ENCODE data around the gene IRF5.

Gene IRF5

GRCh38 chr7:128959296-128959695, 21.6 kb downstream of the IRF5 start:
- DNase-seq (ENCODE audit: extremely low read depth, insufficient read length) = no peak
- no peak overlapping the region for H3K4me3 ChIP-seq (replicated peaks; ENCODE audit: low read depth, low read length)
- TF ChIP-seq, protein P1, sequence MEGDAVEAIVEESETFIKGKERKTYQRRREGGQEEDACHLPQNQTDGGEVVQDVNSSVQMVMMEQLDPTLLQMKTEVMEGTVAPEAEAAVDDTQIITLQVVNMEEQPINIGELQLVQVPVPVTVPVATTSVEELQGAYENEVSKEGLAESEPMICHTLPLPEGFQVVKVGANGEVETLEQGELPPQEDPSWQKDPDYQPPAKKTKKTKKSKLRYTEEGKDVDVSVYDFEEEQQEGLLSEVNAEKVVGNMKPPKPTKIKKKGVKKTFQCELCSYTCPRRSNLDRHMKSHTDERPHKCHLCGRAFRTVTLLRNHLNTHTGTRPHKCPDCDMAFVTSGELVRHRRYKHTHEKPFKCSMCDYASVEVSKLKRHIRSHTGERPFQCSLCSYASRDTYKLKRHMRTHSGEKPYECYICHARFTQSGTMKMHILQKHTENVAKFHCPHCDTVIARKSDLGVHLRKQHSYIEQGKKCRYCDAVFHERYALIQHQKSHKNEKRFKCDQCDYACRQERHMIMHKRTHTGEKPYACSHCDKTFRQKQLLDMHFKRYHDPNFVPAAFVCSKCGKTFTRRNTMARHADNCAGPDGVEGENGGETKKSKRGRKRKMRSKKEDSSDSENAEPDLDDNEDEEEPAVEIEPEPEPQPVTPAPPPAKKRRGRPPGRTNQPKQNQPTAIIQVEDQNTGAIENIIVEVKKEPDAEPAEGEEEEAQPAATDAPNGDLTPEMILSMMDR (IDR thresholded peaks at IDR 0.05; ENCODE audit: insufficient read depth, low read length, poor library complexity, severe bottlenecking) = no peak
- H3K36me3 ChIP-seq (ENCODE audit: control insufficient read depth, insufficient read depth, low read length) = peaks cover 23% of the 10 kb centered on the region
- H3K27me3 ChIP-seq (replicated peaks; ENCODE audit: control insufficient read depth, insufficient read depth, low read length) = no peaks in the 10 kb centered on the region

- TF ChIP-seq, protein P1 (IDR thresholded peaks at IDR 0.05; ENCODE audit: insufficient read depth, low read length, poor library complexity, severe bottlenecking) = no peak
- H3K36me3 ChIP-seq (ENCODE audit: control insufficient read depth, insufficient read depth, low read length) = peaks cover 13% of the 10 kb centered on the region
- DNase-seq (ENCODE audit: extremely low read depth, insufficient read length) = no peak
These were observed 23.4 kb downstream of the IRF5 start for GRCh38 chr7:128961030-128961659.

GRCh38 chr7:128962899-128963298, 25.2 kb downstream of the IRF5 start:
- H3K4me3 ChIP-seq (replicated peaks; ENCODE audit: low read depth, low read length) = no peak overlapping the region
- no peak for DNase-seq (ENCODE audit: extremely low read depth, insufficient read length)
- peaks cover 6% of the 10 kb centered on the region for H3K36me3 ChIP-seq (ENCODE audit: control insufficient read depth, insufficient read depth, low read length)
- H3K27me3 ChIP-seq (replicated peaks; ENCODE audit: control insufficient read depth, insufficient read depth, low read length) = no peaks in the 10 kb centered on the region
- TF ChIP-seq, protein P1 (IDR thresholded peaks at IDR 0.05; ENCODE audit: insufficient read depth, low read length, poor library complexity, severe bottlenecking) = no peak

More at GRCh38 chr7:128961030-128961659, 23.4 kb downstream of the IRF5 start:
- Histone ChIP-seq H3K27me3 (replicated peaks; ENCODE audit: control insufficient read depth, insufficient read depth, low read length) (no peaks in the 10 kb centered on the region), H3K4me3 (replicated peaks; ENCODE audit: low read depth, low read length) (no peak overlapping the region)

- no peak overlapping the region for H3K4me3 ChIP-seq (replicated peaks; ENCODE audit: low read depth, low read length)
- H3K36me3 ChIP-seq (ENCODE audit: control insufficient read depth, insufficient read depth, low read length) = peaks cover 6% of the 10 kb centered on the region
- no peaks in the 10 kb centered on the region for H3K27me3 ChIP-seq (replicated peaks; ENCODE audit: control insufficient read depth, insufficient read depth, low read length)
- DNase-seq (ENCODE audit: extremely low read depth, insufficient read length) = no peak
- TF ChIP-seq, protein P1 (IDR thresholded peaks at IDR 0.05; ENCODE audit: insufficient read depth, low read length, poor library complexity, severe bottlenecking) = no peak
These were observed 25.6 kb downstream of the IRF5 start for GRCh38 chr7:128963327-128963757.

- TF ChIP-seq, protein P1 (IDR thresholded peaks at IDR 0.05; ENCODE audit: insufficient read depth, low read length, poor library complexity, severe bottlenecking) = no peak
- H3K27me3 ChIP-seq (replicated peaks; ENCODE audit: control insufficient read depth, insufficient read depth, low read length) = no peaks in the 10 kb centered on the region
- peaks cover 10% of the 10 kb centered on the region for H3K36me3 ChIP-seq (ENCODE audit: control insufficient read depth, insufficient read depth, low read length)
- no peak for DNase-seq (ENCODE audit: extremely low read depth, insufficient read length)
- H3K4me3 ChIP-seq (replicated peaks; ENCODE audit: low read depth, low read length) = no peak overlapping the region
These were observed 30.9 kb downstream of the IRF5 start for GRCh38 chr7:128968624-128969023.

All from GM06990 (cell line).